DND-41 (cell line): ENCODE results near the gene VCL.

Experiments
- EZH2 ChIP-seq: IDR thresholded peaks from 3 replicates; pipeline ENCODE4 v1.6.1; 2012; ENCODE audit warnings: borderline replicate concordance, low read depth, mild to moderate bottlenecking, moderate library complexity, low read length, inconsistent platforms; ENCODE audit not compliant: severe bottlenecking
- TF ChIP-seq, protein P1 (sequence below): IDR thresholded peaks from 2 replicates; pipeline ENCODE4 v1.5.1; 2012; ENCODE audit warnings: borderline replicate concordance, low read length, moderate library complexity, mild to moderate bottlenecking; ENCODE audit not compliant: poor library complexity, severe bottlenecking; ENCODE audit errors: extremely low read depth

DNA sequence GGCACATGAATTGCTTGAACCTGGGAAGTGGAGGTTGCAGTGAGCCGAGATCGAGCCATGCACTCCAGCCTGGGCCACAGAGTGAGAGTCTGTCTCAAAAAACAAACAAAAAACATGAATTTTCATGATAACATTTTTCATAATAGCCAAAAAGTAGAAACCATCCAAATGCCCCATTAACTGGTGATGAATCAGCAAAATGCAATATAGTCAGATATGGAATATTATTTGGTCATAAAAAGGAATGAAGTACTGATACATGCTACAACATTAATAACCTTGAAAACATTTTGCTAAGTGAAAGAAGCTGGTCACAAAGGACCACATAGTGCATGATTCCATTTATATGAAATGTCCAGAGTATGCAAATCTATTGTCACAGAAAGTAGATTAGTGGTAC lies 24.5 kb upstream of the VCL start:
- TF ChIP-seq, protein P1, sequence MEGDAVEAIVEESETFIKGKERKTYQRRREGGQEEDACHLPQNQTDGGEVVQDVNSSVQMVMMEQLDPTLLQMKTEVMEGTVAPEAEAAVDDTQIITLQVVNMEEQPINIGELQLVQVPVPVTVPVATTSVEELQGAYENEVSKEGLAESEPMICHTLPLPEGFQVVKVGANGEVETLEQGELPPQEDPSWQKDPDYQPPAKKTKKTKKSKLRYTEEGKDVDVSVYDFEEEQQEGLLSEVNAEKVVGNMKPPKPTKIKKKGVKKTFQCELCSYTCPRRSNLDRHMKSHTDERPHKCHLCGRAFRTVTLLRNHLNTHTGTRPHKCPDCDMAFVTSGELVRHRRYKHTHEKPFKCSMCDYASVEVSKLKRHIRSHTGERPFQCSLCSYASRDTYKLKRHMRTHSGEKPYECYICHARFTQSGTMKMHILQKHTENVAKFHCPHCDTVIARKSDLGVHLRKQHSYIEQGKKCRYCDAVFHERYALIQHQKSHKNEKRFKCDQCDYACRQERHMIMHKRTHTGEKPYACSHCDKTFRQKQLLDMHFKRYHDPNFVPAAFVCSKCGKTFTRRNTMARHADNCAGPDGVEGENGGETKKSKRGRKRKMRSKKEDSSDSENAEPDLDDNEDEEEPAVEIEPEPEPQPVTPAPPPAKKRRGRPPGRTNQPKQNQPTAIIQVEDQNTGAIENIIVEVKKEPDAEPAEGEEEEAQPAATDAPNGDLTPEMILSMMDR: no peak
- TF ChIP-seq EZH2: no peak
